Activated CD4-positive, alpha-beta T cell treated with anti-CD3 and anti-CD28 coated beads, Interleukin-2, amount 50 U/mL, for 1 hour (primary cell): ENCODE measurements around the gene FAM237A.
A peak's percentile ranks its signal among the peaks of the same experiment; 100 is the strongest.

Experiments used
- DNase-seq: peaks from one replicate; pipeline ENCODE4 v3.0.0-alpha.2; 2020

FAM237A gene

DNA sequence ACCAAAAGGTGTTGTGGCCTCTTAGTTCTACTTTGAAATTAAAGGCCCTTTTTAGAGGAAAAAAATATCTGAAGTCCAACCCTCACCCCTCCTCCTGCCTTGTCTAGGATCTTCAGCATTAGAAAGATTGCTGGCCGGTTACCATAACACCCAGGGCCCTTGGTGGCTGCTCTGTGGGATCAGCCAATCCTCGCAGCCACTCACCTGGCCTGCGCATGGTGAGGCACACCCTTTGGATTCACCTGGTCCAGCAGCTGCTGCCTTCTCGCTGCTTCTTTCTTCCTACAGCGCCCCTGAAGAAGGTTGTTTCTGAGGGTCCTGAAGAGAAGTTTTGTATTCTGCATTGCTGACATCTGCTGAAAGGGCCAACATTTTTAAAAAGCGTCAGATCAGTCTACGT is 50.7 kb downstream of the FAM237A start:
- DNase-seq, result no peak

DNA sequence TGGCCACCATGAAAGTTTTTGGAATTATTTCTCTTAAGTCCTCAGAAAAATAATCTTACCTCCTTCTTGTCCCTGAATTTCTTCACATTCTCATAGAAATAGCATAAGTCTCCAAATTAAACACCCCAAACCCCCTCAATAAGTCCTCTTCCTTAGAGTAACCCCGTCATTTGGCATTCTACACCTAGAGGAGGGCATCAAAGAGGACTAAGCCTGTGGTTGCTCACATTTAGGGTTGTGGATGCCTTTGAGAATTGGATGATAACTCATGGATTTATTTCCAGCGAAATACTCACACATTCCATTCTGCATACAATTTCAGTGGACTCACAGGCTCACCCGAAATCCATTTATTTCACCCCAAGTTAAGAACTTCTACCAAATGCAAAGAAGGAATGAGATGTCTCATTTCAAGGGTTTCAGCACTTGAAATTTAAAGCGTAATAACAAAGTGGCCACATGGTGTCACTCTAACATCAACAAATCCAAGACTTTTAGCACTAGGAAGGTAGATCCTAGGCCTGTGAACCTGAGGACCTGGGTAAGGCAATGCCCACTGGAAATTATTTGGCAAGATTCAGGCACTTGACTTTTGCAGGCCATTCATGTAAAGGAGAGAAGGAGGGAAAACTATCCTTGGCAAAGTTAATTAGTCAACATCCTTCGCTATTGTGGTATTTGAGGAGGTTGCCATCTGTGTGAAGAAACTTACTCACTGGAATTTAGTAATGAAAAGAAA is 51.3 kb downstream of the FAM237A start:
- peak; percentile 3 for DNase-seq

DNA sequence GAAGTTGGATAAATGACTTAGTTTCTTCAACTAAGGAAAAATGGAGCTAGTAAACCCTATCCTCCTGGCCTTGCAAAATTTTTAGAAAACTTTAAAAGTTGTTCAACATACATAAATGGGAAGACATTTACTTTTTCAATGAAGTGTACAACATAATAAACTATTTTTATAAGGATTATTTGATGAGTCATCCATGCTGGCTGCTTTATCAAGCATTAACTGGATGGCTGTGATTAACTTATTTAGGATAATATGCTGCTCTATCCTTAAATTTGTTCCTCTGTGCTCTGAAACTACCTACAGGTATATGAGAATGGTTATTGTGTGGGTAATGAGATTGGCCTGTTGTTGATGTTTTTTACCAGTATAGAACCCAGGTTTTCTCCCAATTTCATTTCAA is 54.6 kb downstream of the FAM237A start:
- DNase-seq, result no peak

- DNase-seq, result no peak
Observed at GRCh38 chr2:206698811-206699210, 56.5 kb downstream of the FAM237A start.
